IMR-90 (cell line): ENCODE results near the gene SLC29A1. TPM values are rescaled to one million over a fixed set of nuclear protein-coding genes. Genes with fewer than 3 reads are reported as not detected.

Experiments used
- ATAC-seq: fragments of 200-7000 bp; cut with Tn5 transposase; 2 replicates; pipeline ENCODE4 v1.9.1; 2020; ENCODE audit warnings: low read depth, mild to moderate bottlenecking, moderate library complexity
- BruUV-seq: library from RNA; stranded (reverse); fragments of 400-500 nt; replicated peaks from 2 replicates; lab custom pipeline; 2021; lab: Mats Ljungman, UMichigan
- CTCF ChIA-PET: fragments of 300-600 bp; formaldehyde crosslinking; extraction: SDS; loops from one replicate; lab custom pipeline; 2021; ENCODE audit warnings: antibody characterized with exemption; lab: Yijun Ruan, JAX
- POLR2A ChIA-PET: fragments of 300-600 bp; sonication (Branson Sonifier 250); formaldehyde crosslinking; loops from one replicate; lab custom pipeline; 2022; ENCODE audit warnings: antibody characterized with exemption; ENCODE audit not compliant: unreplicated experiment; lab: Charles Lee
- DNase-seq: peaks from one replicate; pipeline ENCODE4 v3.0.0; 2013
- H2AFZ ChIP-seq: replicated peaks from 2 replicates; pipeline ENCODE3; 2013; ENCODE audit warnings: low read length, mild to moderate bottlenecking; ENCODE audit not compliant: poor library complexity
- H2AK5ac ChIP-seq: 2 replicates; pipeline ENCODE4 v1.6.1; 2013; ENCODE audit warnings: low read depth, low read length, inconsistent platforms
- H2AK9ac ChIP-seq: replicated peaks from 2 replicates; pipeline ENCODE3; 2013; ENCODE audit warnings: mild to moderate bottlenecking, low read depth, low read length, moderate library complexity; ENCODE audit not compliant: poor library complexity
- H2BK120ac ChIP-seq: 2 replicates; pipeline ENCODE4 v1.6.1; 2013; ENCODE audit warnings: low read depth, low read length, inconsistent platforms
- H2BK15ac ChIP-seq: 3 replicates; pipeline ENCODE4 v1.6.1; 2013; ENCODE audit warnings: low read depth, low read length, inconsistent platforms
- H2BK20ac ChIP-seq: 2 replicates; pipeline ENCODE4 v1.6.1; 2013; ENCODE audit warnings: low read depth, mild to moderate bottlenecking, inconsistent platforms, low read length, moderate library complexity
- H2BK5ac ChIP-seq: 2 replicates; pipeline ENCODE4 v1.6.1; 2013; ENCODE audit warnings: mild to moderate bottlenecking, low read depth, low read length, inconsistent platforms; ENCODE audit not compliant: poor library complexity, severe bottlenecking
- H3K14ac ChIP-seq: replicated peaks from 2 replicates; pipeline ENCODE4 v1.6.1; 2013; ENCODE audit warnings: low read depth, low read length, inconsistent platforms
- H3K18ac ChIP-seq: 2 replicates; pipeline ENCODE4 v1.6.1; 2013; ENCODE audit warnings: low read depth, low read length, control low read depth
- H3K23ac ChIP-seq: 2 replicates; pipeline ENCODE4 v1.6.1; 2013; ENCODE audit warnings: low read depth, low read length, inconsistent platforms
- H3K27ac ChIP-seq: 2 replicates; pipeline ENCODE4 v1.5.1; 2013; ENCODE audit warnings: mild to moderate bottlenecking, control low read depth, low read length; ENCODE audit not compliant: insufficient read depth
- H3K27me3 ChIP-seq: 2 replicates; pipeline ENCODE4 v1.6.1; 2013; ENCODE audit warnings: low read length; ENCODE audit not compliant: control insufficient read depth, insufficient read depth
- H3K36me3 ChIP-seq: 2 replicates; pipeline ENCODE4 v1.6.1; 2013; ENCODE audit warnings: low read length, mixed read lengths; ENCODE audit not compliant: control insufficient read depth, insufficient read depth
- H3K4ac ChIP-seq: 2 replicates; pipeline ENCODE4 v1.6.1; 2013; ENCODE audit warnings: low read depth, low read length, inconsistent platforms
- H3K4me1 ChIP-seq: 2 replicates; pipeline ENCODE4 v1.6.1; 2013; ENCODE audit warnings: low read length, mixed read lengths; ENCODE audit not compliant: control insufficient read depth, insufficient read depth
- H3K4me2 ChIP-seq: 2 replicates; pipeline ENCODE4 v1.6.1; 2013; ENCODE audit warnings: low read depth, mild to moderate bottlenecking, control low read depth, low read length, moderate library complexity
- H3K4me3 ChIP-seq: 2 replicates; pipeline ENCODE4 v1.5.1; 2013; ENCODE audit warnings: low read depth, mild to moderate bottlenecking, control low read depth, low read length, moderate library complexity; ENCODE audit not compliant: insufficient read depth
- H3K56ac ChIP-seq: 2 replicates; pipeline ENCODE4 v1.6.1; 2013; ENCODE audit warnings: low read length, inconsistent platforms; ENCODE audit not compliant: insufficient read depth; ENCODE audit errors: extremely low read depth
- H3K79me1 ChIP-seq, 2 experiments: 2 replicates each; pipeline ENCODE4 v1.6.1; 2013; ENCODE audit warnings: low read length in 2 of 2, inconsistent platforms in 1 of 2, low read depth in 1 of 2
- H3K9ac ChIP-seq: 2 replicates; pipeline ENCODE4 v1.6.1; 2013; ENCODE audit warnings: low read depth, low read length, control low read depth
- H3K9me1 ChIP-seq: 2 replicates; pipeline ENCODE4 v1.6.1; 2013; ENCODE audit warnings: low read length, inconsistent platforms; ENCODE audit not compliant: insufficient read depth
- H3K9me3 ChIP-seq: 2 replicates; pipeline ENCODE4 v1.6.1; 2013; ENCODE audit warnings: low read length; ENCODE audit not compliant: control insufficient read depth, insufficient read depth
- H4K20me1 ChIP-seq: 2 replicates; pipeline ENCODE4 v1.6.1; 2013; ENCODE audit warnings: low read length, inconsistent platforms; ENCODE audit not compliant: insufficient read depth
- H4K5ac ChIP-seq: 2 replicates; pipeline ENCODE4 v1.6.1; 2013; ENCODE audit warnings: mild to moderate bottlenecking, low read depth, low read length, control low read depth
- H4K8ac ChIP-seq, 2 experiments: 2 replicates each; pipeline ENCODE4 v1.6.1; 2013; ENCODE audit warnings: low read depth in 2 of 2, low read length in 2 of 2, control low read depth in 1 of 2, inconsistent platforms in 1 of 2
- H4K91ac ChIP-seq: 2 replicates; pipeline ENCODE4 v1.6.1; 2013; ENCODE audit warnings: low read depth, low read length, inconsistent platforms; ENCODE audit not compliant: insufficient read depth
- BHLHE40 ChIP-seq: fragments of 150-350 bp; IDR thresholded peaks from 2 replicates; pipeline ENCODE4 v1.6.1; 2016; ENCODE audit warnings: mild to moderate bottlenecking, low read depth, low read length
- CEBPB ChIP-seq: IDR thresholded peaks from 2 replicates; pipeline ENCODE4 v1.6.1; 2012; ENCODE audit warnings: low read depth, low read length, improper control_type of control experiment
- CTCF ChIP-seq: conservative IDR thresholded peaks from 2 replicates; pipeline ENCODE4 v1.5.1; 2012; ENCODE audit warnings: mild to moderate bottlenecking, low read depth, low read length, improper control_type of control experiment
- FOS ChIP-seq: fragments of 150-350 bp; IDR thresholded peaks from 2 replicates; pipeline ENCODE4 v1.6.1; 2016; ENCODE audit warnings: low read depth, low read length
- MAFK ChIP-seq: IDR thresholded peaks from 2 replicates; pipeline ENCODE4 v1.6.1; 2012; ENCODE audit warnings: low read depth, low read length, improper control_type of control experiment
- MAZ ChIP-seq: IDR thresholded peaks from 2 replicates; pipeline ENCODE4 v1.6.1; 2012; ENCODE audit warnings: low read depth, mild to moderate bottlenecking, low read length, improper control_type of control experiment, moderate library complexity, borderline replicate concordance
- MXI1 ChIP-seq: IDR thresholded peaks from 2 replicates; pipeline ENCODE4 v1.6.1; 2012; ENCODE audit warnings: low read depth, mild to moderate bottlenecking, low read length, moderate library complexity, borderline replicate concordance
- NFE2L2 ChIP-seq: fragments of 150-350 bp; IDR thresholded peaks from 2 replicates; pipeline ENCODE4 v1.6.1; 2016; ENCODE audit warnings: low read depth, mild to moderate bottlenecking, low read length
- POLR2A ChIP-seq: IDR thresholded peaks from 2 replicates; pipeline ENCODE4 v1.6.1; 2012; ENCODE audit warnings: mild to moderate bottlenecking, low read depth, low read length
- RCOR1 ChIP-seq: IDR thresholded peaks from 2 replicates; pipeline ENCODE4 v1.6.1; 2012; ENCODE audit warnings: mild to moderate bottlenecking, low read length, improper control_type of control experiment; ENCODE audit not compliant: insufficient replicate concordance
- RFX5 ChIP-seq: IDR thresholded peaks from 2 replicates; pipeline ENCODE4 v1.8.0; 2012; ENCODE audit warnings: low read depth, mild to moderate bottlenecking, low read length, moderate library complexity
- SMC3 ChIP-seq: fragments of 150-350 bp; IDR thresholded peaks from 2 replicates; pipeline ENCODE4 v1.6.1; 2016; ENCODE audit warnings: low read depth, mild to moderate bottlenecking, antibody characterized with exemption, low read length, moderate library complexity
- USF2 ChIP-seq: fragments of 150-350 bp; IDR thresholded peaks from 2 replicates; pipeline ENCODE4 v1.6.1; 2017; ENCODE audit warnings: mild to moderate bottlenecking, antibody characterized with exemption, low read length, low read depth
- WGBS, 2 experiments: methylation state at CpG; one replicate each; pipeline versions ENCODE4 v1.1.5 to v1.1.7; 2013; ENCODE audit warnings: missing lambda C conversion rate in 2 of 2; ENCODE audit not compliant: insufficient read length in 1 of 2; ENCODE audit errors: extremely low coverage in 2 of 2; 5-methylcytosine and 5-hydroxymethylcytosine counted together
- dilution Hi-C: fragments of 300-500 bp; cut with HindIII; formaldehyde crosslinking; loops from one replicate; pipeline ENCODE4 v1.14.3; 2018; ENCODE audit warnings: low sequenced_read_pairs; ENCODE audit not compliant: unreplicated experiment
- in situ Hi-C: fragments of 300-500 bp; cut with MboI; formaldehyde crosslinking; loops from 3 replicates; pipeline ENCODE4 v1.14.3; 2019; ENCODE audit warnings: low sequenced_read_pairs, inconsistent platforms, mixed read lengths
- intact Hi-C: fragments of 100-400 bp; cut with micrococcal nuclease; formaldehyde crosslinking; loops from 2 replicates; pipeline ENCODE4 v1.10.0; 2022
- polyA plus RNA-seq, 3 experiments: library from polyadenylated mRNA; depleted of rRNA; stranded (reverse); fragments of >200 nt; gene quantifications; 2 replicates each; pipeline ENCODE4 v1.2.3, GENCODE V29; 2012; ENCODE audit warnings: low replicate concordance in 1 of 3
- total RNA-seq: library from RNA; depleted of rRNA; stranded (reverse); fragments of >200 nt; gene quantifications from 2 replicates; pipeline ENCODE4 v1.2.3, GENCODE V29; 2012
- TF ChIP-seq, protein P1 (sequence below): fragments of 150-350 bp; IDR thresholded peaks from 2 replicates; pipeline ENCODE4 v1.6.1; 2016; ENCODE audit warnings: low read depth, mild to moderate bottlenecking, low read length, moderate library complexity, borderline replicate concordance

SLC29A1 gene
- total and polyA plus RNA-seq, 2 of the 4 experiments (the other 2 are of a cell fraction), result 4.1 to 22.1 TPM

DNA sequence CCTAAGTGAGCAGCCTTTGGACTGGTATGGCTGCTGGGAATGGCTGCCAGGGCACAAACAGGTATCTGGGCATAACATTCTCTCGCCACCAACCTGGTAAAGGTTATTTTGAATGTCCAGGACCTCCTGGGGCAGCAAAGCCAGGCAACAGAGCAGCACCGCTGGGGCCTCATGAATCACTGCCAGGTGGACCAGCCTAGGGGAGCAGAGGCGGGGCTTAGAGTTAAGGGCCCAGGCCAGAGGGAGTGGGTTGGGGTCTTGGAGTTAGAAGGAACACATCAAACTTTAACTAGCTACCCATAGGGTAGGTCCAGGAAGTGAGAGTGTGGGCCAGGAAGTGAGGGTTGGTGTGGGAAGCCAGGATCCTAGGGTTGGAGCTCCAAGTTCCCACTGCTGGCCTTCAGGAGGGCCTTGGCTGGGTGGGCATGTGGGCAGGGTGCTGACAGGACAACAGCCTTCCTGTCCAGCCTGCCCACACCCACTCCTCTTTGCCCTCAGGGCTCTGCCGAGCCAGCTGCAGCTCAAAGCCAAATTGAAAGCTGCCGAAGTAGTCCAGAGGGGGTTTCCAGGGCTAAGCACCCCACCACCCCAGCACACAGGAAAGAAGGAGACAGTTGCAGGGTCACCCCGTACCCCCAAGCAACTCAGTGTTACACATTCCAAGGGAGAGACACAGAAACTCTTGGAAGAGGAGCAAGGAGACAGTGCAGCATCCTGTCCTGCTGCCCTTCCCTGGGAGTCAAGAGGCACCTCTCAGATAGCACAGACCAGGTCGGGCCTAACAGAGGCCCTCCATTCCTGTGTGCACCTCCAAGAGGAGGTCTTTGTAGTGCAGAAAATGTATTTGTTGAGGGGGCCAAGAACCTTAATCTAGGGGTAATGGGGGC, 39.3 kb downstream of the SLC29A1 start:
- CTCF ChIA-PET, result no interaction called here
- TF ChIP-seq MAZ (no peak), USF2 (no peak), CEBPB (no peak), BHLHE40 (no peak), POLR2A (no peak), MAFK (no peak), NFE2L2 (no peak), SMC3 (no peak), RCOR1 (no peak), CTCF (no peak), FOS (no peak), RFX5 (no peak), MXI1 (no peak)
- TF ChIP-seq, protein P1, sequence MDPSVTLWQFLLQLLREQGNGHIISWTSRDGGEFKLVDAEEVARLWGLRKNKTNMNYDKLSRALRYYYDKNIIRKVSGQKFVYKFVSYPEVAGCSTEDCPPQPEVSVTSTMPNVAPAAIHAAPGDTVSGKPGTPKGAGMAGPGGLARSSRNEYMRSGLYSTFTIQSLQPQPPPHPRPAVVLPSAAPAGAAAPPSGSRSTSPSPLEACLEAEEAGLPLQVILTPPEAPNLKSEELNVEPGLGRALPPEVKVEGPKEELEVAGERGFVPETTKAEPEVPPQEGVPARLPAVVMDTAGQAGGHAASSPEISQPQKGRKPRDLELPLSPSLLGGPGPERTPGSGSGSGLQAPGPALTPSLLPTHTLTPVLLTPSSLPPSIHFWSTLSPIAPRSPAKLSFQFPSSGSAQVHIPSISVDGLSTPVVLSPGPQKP, result no peak

More for the DNA sequence above, 39.3 kb downstream of the SLC29A1 start:
- Histone ChIP-seq H2BK15ac (no peak overlapping the region), H3K9ac (peak overlapping the region; percentile 33), H2AFZ (peak overlapping the region; percentile 76), H4K5ac (peak overlapping the region; percentile 50; the same call in 1 of the 2 replicates), H2BK20ac (no peak overlapping the region), H2BK120ac (peak overlapping the region; percentile 42), H3K4me3 (peak overlapping the region; percentile 90; the same call in 1 of the 2 replicates), H3K23ac (peak overlapping the region; percentile 83), H3K79me1 (peaks cover 24 to 41% of the 10 kb centered on the region in 2 experiments), H3K27ac (no peak overlapping the region), H3K9me3 (no peaks in the 10 kb centered on the region), H3K14ac (peak overlapping the region; percentile 49), H3K18ac (peak overlapping the region; percentile 12; the same call in 1 of the 2 replicates), H2BK5ac (peak overlapping the region; percentile 62), H4K8ac (peak overlapping the region in 1 of 2 experiments; percentile 66; a peak in 3 of 4 replicates), H2AK5ac (peak overlapping the region; percentile 78), H3K56ac (no peak overlapping the region), H2AK9ac (peak overlapping the region; percentile 98), H3K27me3 (no peaks in the 10 kb centered on the region), H3K36me3 (peaks cover 12% of the 10 kb centered on the region), H3K4ac (peak overlapping the region; percentile 74), H3K4me1 (peaks cover 24% of the 10 kb centered on the region), H3K4me2 (peak overlapping the region; percentile 99), H3K9me1 (peaks cover 17% of the 10 kb centered on the region), H4K20me1 (peaks cover 9% of the 10 kb centered on the region), H4K91ac (peak overlapping the region; percentile 23; the same call in 1 of the 2 replicates)
- ATAC-seq, result no peak
- dilution Hi-C loops (no loop called here), intact Hi-C loops (no loop called here), in situ Hi-C loops (no loop called here)
- no TSS peak for BruUV-seq
- POLR2A ChIA-PET, result no interaction called here
- no peak for DNase-seq
- WGBS, 2 experiments, result 78% methylated on average over 3 of the region's 7 CpGs; no CpG with 5 or more reads in 1 of the 2 experiments
